Mesendoderm (in vitro differentiated cells): ENCODE measurements around the gene RABGAP1L.

Experiments used
- DNase-seq: peaks from one replicate; pipeline ENCODE4 v3.0.0; 2013
- H2AK5ac ChIP-seq: 2 replicates; pipeline ENCODE4 v1.6.1; 2013; ENCODE audit warnings: low read length, inconsistent platforms
- H2BK120ac ChIP-seq: 2 replicates; pipeline ENCODE4 v1.6.1; 2013; ENCODE audit warnings: low read depth, mild to moderate bottlenecking, low read length, moderate library complexity, mixed read lengths
- H2BK15ac ChIP-seq: replicated peaks from 2 replicates; pipeline ENCODE4 v1.6.1; 2013; ENCODE audit warnings: low read depth, mild to moderate bottlenecking, moderate library complexity
- H2BK5ac ChIP-seq: 2 replicates; pipeline ENCODE4 v1.6.1; 2013; ENCODE audit warnings: low read length, inconsistent platforms
- H3K18ac ChIP-seq: 2 replicates; pipeline ENCODE4 v1.6.1; 2013; ENCODE audit warnings: mild to moderate bottlenecking, low read length, mixed read lengths
- H3K23ac ChIP-seq: one replicate; pipeline ENCODE4 v1.6.1; 2013; ENCODE audit warnings: low read length
- H3K27ac ChIP-seq: 2 replicates; pipeline ENCODE4 v1.5.1; 2013; ENCODE audit warnings: low read depth, mild to moderate bottlenecking, inconsistent platforms, low read length, moderate library complexity
- H3K27me3 ChIP-seq: 2 replicates; pipeline ENCODE4 v1.6.1; 2013; ENCODE audit warnings: low read length, control low read depth, mild to moderate bottlenecking, inconsistent platforms; ENCODE audit not compliant: insufficient read depth, poor library complexity
- H3K36me3 ChIP-seq: 2 replicates; pipeline ENCODE4 v1.6.1; 2013; ENCODE audit warnings: low read length, inconsistent platforms; ENCODE audit not compliant: control insufficient read depth, insufficient read depth
- H3K4ac ChIP-seq: one replicate; pipeline ENCODE4 v1.6.1; 2013; ENCODE audit warnings: low read depth, mild to moderate bottlenecking, low read length, moderate library complexity
- H3K4me1 ChIP-seq: 2 replicates; pipeline ENCODE4 v1.6.1; 2013; ENCODE audit warnings: low read depth, low read length, inconsistent platforms; ENCODE audit not compliant: control insufficient read depth
- H3K4me2 ChIP-seq: 2 replicates; pipeline ENCODE4 v1.6.1; 2013; ENCODE audit warnings: low read length
- H3K4me3 ChIP-seq: 2 replicates; pipeline ENCODE4 v1.5.1; 2013; ENCODE audit warnings: mild to moderate bottlenecking, low read length
- H3K56ac ChIP-seq: one replicate; pipeline ENCODE4 v1.6.1; 2013; ENCODE audit warnings: low read length
- H3K79me1 ChIP-seq: 2 replicates; pipeline ENCODE4 v1.6.1; 2013; ENCODE audit warnings: low read length, inconsistent platforms
- H3K79me2 ChIP-seq: 2 replicates; pipeline ENCODE4 v1.6.1; 2013; ENCODE audit warnings: mild to moderate bottlenecking, low read length; ENCODE audit not compliant: control insufficient read depth, insufficient read depth
- H3K9ac ChIP-seq: 2 replicates; pipeline ENCODE4 v1.6.1; 2013; ENCODE audit warnings: low read length, inconsistent platforms
- H4K5ac ChIP-seq: one replicate; pipeline ENCODE4 v1.6.1; 2013; ENCODE audit warnings: low read length
- H4K8ac ChIP-seq: one replicate; pipeline ENCODE4 v1.6.1; 2013; ENCODE audit warnings: low read depth, mild to moderate bottlenecking, control low read depth, low read length, moderate library complexity
- WGBS: extraction: QIAGEN DNeasy Blood & Tissue Kit; methylation state at CpG from one replicate; pipeline ENCODE4 v1.1.7; 2013; ENCODE audit warnings: low lambda C conversion rate, missing lambda C conversion rate; ENCODE audit not compliant: insufficient coverage; ENCODE audit errors: extremely low coverage; 5-methylcytosine and 5-hydroxymethylcytosine counted together

Gene RABGAP1L

GRCh38 chr1:174911606-174912005 lies 752.3 kb downstream of the RABGAP1L start:
- H3K9ac ChIP-seq = no peak overlapping the region
- H3K4me1 ChIP-seq = no peaks in the 10 kb centered on the region
- no peak overlapping the region for H3K4me2 ChIP-seq
- H2BK15ac ChIP-seq = no peak overlapping the region
- H3K18ac ChIP-seq = no peak overlapping the region
- no peak overlapping the region for H3K56ac ChIP-seq
- no peak overlapping the region for H2BK5ac ChIP-seq
- H3K4ac ChIP-seq = no peak overlapping the region
- no peak overlapping the region for H3K23ac ChIP-seq
- no peaks in the 10 kb centered on the region for H3K36me3 ChIP-seq
- H3K4me3 ChIP-seq = no peak overlapping the region
- no peak overlapping the region for H4K8ac ChIP-seq
- no peak overlapping the region for H4K5ac ChIP-seq
- no peaks in the 10 kb centered on the region for H3K27me3 ChIP-seq
- H2AK5ac ChIP-seq = no peak overlapping the region
- H2BK120ac ChIP-seq = no peak overlapping the region
- H3K79me1 ChIP-seq = no peaks in the 10 kb centered on the region
- no peak for DNase-seq
- no peak overlapping the region for H3K27ac ChIP-seq
- WGBS = no CpG with 5 or more reads among the region's 3 CpGs
- H3K79me2 ChIP-seq = no peaks in the 10 kb centered on the region

GRCh38 chr1:174912264-174912663 lies 752.9 kb downstream of the RABGAP1L start:
- Histone ChIP-seq H3K27me3 (no peaks in the 10 kb centered on the region), H2BK15ac (no peak overlapping the region), H2AK5ac (no peak overlapping the region), H3K56ac (no peak overlapping the region), H3K4me2 (no peak overlapping the region), H4K8ac (no peak overlapping the region), H4K5ac (no peak overlapping the region), H3K79me1 (peaks cover 1% of the 10 kb centered on the region), H3K36me3 (no peaks in the 10 kb centered on the region), H3K79me2 (no peaks in the 10 kb centered on the region), H3K4me1 (no peaks in the 10 kb centered on the region), H3K4ac (no peak overlapping the region), H3K27ac (no peak overlapping the region), H2BK120ac (no peak overlapping the region), H3K4me3 (no peak overlapping the region), H2BK5ac (no peak overlapping the region), H3K18ac (no peak overlapping the region), H3K23ac (no peak overlapping the region), H3K9ac (no peak overlapping the region)
- DNase-seq = no peak

GRCh38 chr1:174913225-174913903 lies 754.0 kb downstream of the RABGAP1L start:
- Histone ChIP-seq H3K18ac (no peak overlapping the region), H3K4me3 (no peak overlapping the region), H3K79me2 (no peaks in the 10 kb centered on the region), H3K79me1 (peaks cover 1% of the 10 kb centered on the region), H2BK15ac (no peak overlapping the region), H2BK5ac (no peak overlapping the region), H3K27me3 (no peaks in the 10 kb centered on the region), H3K23ac (no peak overlapping the region), H3K4me2 (no peak overlapping the region), H2BK120ac (no peak overlapping the region), H3K36me3 (no peaks in the 10 kb centered on the region), H2AK5ac (no peak overlapping the region), H4K5ac (no peak overlapping the region), H3K56ac (no peak overlapping the region), H3K4me1 (no peaks in the 10 kb centered on the region), H4K8ac (no peak overlapping the region), H3K9ac (no peak overlapping the region), H3K4ac (no peak overlapping the region), H3K27ac (no peak overlapping the region)
- DNase-seq = no peak
- no CpG with 5 or more reads among the region's 5 CpGs for WGBS

- WGBS = no CpG with 5 or more reads among the region's 1 CpG
- H3K27ac ChIP-seq = no peak overlapping the region
- no peak overlapping the region for H3K4ac ChIP-seq
Observed at GRCh38 chr1:174914991-174915390, 755.7 kb downstream of the RABGAP1L start.

GRCh38 chr1:174916846-174917245 lies 757.5 kb downstream of the RABGAP1L start:
- H3K79me1 ChIP-seq = peaks cover 1% of the 10 kb centered on the region
- no CpG with 5 or more reads among the region's 3 CpGs for WGBS
- no peaks in the 10 kb centered on the region for H3K27me3 ChIP-seq

More at GRCh38 chr1:174914991-174915390, 755.7 kb downstream of the RABGAP1L start:
- Histone ChIP-seq H2AK5ac (no peak overlapping the region), H3K4me2 (no peak overlapping the region), H3K36me3 (no peaks in the 10 kb centered on the region), H3K79me2 (no peaks in the 10 kb centered on the region), H2BK120ac (no peak overlapping the region), H3K79me1 (peaks cover 1% of the 10 kb centered on the region), H3K23ac (no peak overlapping the region), H4K8ac (no peak overlapping the region), H3K56ac (no peak overlapping the region), H2BK15ac (no peak overlapping the region), H3K4me1 (no peaks in the 10 kb centered on the region), H2BK5ac (no peak overlapping the region), H3K9ac (no peak overlapping the region), H3K27me3 (no peaks in the 10 kb centered on the region), H3K4me3 (no peak overlapping the region), H4K5ac (no peak overlapping the region), H3K18ac (no peak overlapping the region)
- no peak for DNase-seq

GRCh38 chr1:174920093-174920492 lies 760.8 kb downstream of the RABGAP1L start:
- Histone ChIP-seq H3K4me3 (no peak overlapping the region), H3K23ac (no peak overlapping the region), H4K8ac (no peak overlapping the region), H2BK120ac (no peak overlapping the region), H2AK5ac (no peak overlapping the region), H3K27ac (no peak overlapping the region), H3K56ac (no peak overlapping the region), H3K36me3 (no peaks in the 10 kb centered on the region), H3K4me2 (no peak overlapping the region), H3K27me3 (no peaks in the 10 kb centered on the region), H2BK15ac (no peak overlapping the region), H3K9ac (no peak overlapping the region), H3K79me2 (no peaks in the 10 kb centered on the region), H3K18ac (no peak overlapping the region), H2BK5ac (no peak overlapping the region), H3K79me1 (peaks cover 1% of the 10 kb centered on the region), H4K5ac (no peak overlapping the region), H3K4ac (no peak overlapping the region), H3K4me1 (no peaks in the 10 kb centered on the region)
- DNase-seq = no peak
- WGBS = no CpG with 5 or more reads among the region's 1 CpG

More at GRCh38 chr1:174916846-174917245, 757.5 kb downstream of the RABGAP1L start:
- Histone ChIP-seq H3K27ac (no peak overlapping the region), H3K79me2 (no peaks in the 10 kb centered on the region), H2BK5ac (no peak overlapping the region), H2BK120ac (no peak overlapping the region), H3K4me2 (no peak overlapping the region), H3K4ac (no peak overlapping the region), H4K5ac (no peak overlapping the region), H3K4me1 (no peaks in the 10 kb centered on the region), H2BK15ac (no peak overlapping the region), H3K23ac (no peak overlapping the region), H3K56ac (no peak overlapping the region), H3K9ac (no peak overlapping the region), H3K18ac (no peak overlapping the region), H2AK5ac (no peak overlapping the region), H3K36me3 (no peaks in the 10 kb centered on the region), H3K4me3 (no peak overlapping the region), H4K8ac (no peak overlapping the region)
- DNase-seq = no peak
